Thyroid gland (tissue), 4 donors: ENCODE data around the gene WLS.

Source experiments
- POLR2A ChIP-seq, 2 donors: fragments of 450-650 bp; IDR thresholded peaks; one replicate each; pipeline ENCODE4 v1.6.1; 2017; ENCODE audit warnings: antibody characterized with exemption in 2 of 2, mild to moderate bottlenecking in 2 of 2, moderate library complexity in 1 of 2
- TF ChIP-seq, protein P1 (sequence below), 6 experiments: fragments of 200-600 bp in 3 of 6; fragments of 450-650 bp in 3 of 6; sonication (generic) in 3 of 6; IDR thresholded peaks; one replicate each; pipeline ENCODE4 v1.5.1; 2016 to 2019; ENCODE audit warnings: antibody characterized with exemption in 6 of 6, mild to moderate bottlenecking in 2 of 6, inconsistent platforms in 1 of 6, moderate library complexity in 1 of 6

DNA sequence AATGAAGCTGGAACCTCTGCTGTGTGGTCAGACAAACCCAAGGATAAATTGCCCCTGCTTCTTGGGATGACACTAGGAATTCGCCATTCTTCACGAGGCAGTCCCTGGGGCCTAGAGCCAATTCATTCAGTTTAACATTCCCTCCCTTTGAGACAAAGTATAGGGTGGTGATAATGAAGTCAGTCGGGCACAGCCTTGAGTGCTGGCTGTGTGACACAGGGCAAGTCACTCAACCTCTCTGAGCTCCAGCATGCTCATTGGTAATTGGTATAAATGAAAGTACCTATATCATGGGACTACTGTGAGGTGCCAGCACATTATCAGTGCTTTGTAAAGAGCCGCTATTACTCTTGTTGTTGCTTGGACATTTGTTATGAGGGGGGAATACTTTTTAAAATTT, 117.0 kb downstream of the WLS start:
- TF ChIP-seq, protein P1, sequence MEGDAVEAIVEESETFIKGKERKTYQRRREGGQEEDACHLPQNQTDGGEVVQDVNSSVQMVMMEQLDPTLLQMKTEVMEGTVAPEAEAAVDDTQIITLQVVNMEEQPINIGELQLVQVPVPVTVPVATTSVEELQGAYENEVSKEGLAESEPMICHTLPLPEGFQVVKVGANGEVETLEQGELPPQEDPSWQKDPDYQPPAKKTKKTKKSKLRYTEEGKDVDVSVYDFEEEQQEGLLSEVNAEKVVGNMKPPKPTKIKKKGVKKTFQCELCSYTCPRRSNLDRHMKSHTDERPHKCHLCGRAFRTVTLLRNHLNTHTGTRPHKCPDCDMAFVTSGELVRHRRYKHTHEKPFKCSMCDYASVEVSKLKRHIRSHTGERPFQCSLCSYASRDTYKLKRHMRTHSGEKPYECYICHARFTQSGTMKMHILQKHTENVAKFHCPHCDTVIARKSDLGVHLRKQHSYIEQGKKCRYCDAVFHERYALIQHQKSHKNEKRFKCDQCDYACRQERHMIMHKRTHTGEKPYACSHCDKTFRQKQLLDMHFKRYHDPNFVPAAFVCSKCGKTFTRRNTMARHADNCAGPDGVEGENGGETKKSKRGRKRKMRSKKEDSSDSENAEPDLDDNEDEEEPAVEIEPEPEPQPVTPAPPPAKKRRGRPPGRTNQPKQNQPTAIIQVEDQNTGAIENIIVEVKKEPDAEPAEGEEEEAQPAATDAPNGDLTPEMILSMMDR (IDR thresholded peaks at IDR 0.05), result no peak
- TF ChIP-seq POLR2A (IDR thresholded peaks at IDR 0.05), result no peak
